ENCODE results near the gene LRRC9. TPM values are rescaled to one million over a fixed set of nuclear protein-coding genes. Genes with fewer than 3 reads are reported as not detected.

Gene LRRC9
- total and polyA plus RNA-seq, 2 experiments from 2014 or later, result 2.2 to 3.1 TPM

DNA sequence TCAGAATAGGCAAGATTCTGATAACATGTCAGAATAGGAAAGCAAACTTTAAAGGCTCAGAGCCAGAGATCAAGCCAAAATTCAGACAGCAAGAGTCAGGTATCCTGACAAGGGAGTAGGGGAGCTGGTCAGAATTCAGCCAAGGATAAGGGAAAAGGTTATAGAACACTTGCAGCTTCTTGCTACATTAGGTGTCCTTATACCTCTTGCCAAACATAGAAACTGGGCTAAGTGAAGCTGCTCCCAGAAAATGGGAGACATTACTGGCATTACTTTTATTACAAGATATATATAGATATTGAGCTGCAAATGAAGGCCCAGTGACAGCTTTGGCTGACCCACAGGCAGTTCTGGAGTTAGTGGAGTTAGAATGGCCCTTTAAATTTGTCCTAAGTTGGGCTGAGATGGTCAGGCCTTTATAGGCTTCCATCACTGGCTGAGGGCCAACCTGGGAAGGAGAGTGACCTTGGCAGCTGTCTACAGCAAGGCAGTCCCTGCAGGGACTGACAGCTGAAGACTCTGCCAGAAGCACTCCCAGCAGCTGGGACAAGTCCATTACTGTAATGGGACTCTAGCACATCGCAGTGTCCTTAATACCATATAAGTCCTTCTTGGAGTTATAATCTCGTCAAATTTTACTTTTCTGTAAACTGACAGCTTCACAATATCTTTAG lies 83.0 kb downstream of the LRRC9 start:
- H3K27ac Mint-ChIP-seq, result no peak overlapping the region
- no peaks in the 10 kb centered on the region for H3K36me3 Mint-ChIP-seq (ENCODE audit: low read depth)
- Histone ChIP-seq H3K27me3 (ENCODE audit: insufficient read depth) (no peaks in the 10 kb centered on the region), H3K79me2 (replicated peaks; ENCODE audit: insufficient read depth) (no peaks in the 10 kb centered on the region), H3K4me3 (no peak overlapping the region), H2AFZ (no peak overlapping the region), H3K4me2 (no peak overlapping the region), H3K4me1 (ENCODE audit: insufficient read depth) (no peaks in the 10 kb centered on the region), H3F3A (replicated peaks; ENCODE audit: low read depth) (no peaks in the 10 kb centered on the region), H3K27ac (ENCODE audit: low read depth) (no peak overlapping the region), H3K9me2 (ENCODE audit: insufficient read depth) (no peaks in the 10 kb centered on the region), H4K20me1 (replicated peaks; ENCODE audit: insufficient read depth) (no peaks in the 10 kb centered on the region), H3K36me3 (ENCODE audit: insufficient read depth) (no peaks in the 10 kb centered on the region)
- H3K4me3 Mint-ChIP-seq, result no peak overlapping the region
- no peak for TF ChIP-seq ZNF331 (CRISPR knock-in tag; IDR thresholded peaks at IDR 0.05; ENCODE audit: low read depth)
- TF ChIP-seq, protein P1, sequence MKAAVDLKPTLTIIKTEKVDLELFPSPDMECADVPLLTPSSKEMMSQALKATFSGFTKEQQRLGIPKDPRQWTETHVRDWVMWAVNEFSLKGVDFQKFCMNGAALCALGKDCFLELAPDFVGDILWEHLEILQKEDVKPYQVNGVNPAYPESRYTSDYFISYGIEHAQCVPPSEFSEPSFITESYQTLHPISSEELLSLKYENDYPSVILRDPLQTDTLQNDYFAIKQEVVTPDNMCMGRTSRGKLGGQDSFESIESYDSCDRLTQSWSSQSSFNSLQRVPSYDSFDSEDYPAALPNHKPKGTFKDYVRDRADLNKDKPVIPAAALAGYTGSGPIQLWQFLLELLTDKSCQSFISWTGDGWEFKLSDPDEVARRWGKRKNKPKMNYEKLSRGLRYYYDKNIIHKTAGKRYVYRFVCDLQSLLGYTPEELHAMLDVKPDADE (IDR thresholded peaks at IDR 0.05), result no peak
- TF ChIP-seq, protein P2, sequence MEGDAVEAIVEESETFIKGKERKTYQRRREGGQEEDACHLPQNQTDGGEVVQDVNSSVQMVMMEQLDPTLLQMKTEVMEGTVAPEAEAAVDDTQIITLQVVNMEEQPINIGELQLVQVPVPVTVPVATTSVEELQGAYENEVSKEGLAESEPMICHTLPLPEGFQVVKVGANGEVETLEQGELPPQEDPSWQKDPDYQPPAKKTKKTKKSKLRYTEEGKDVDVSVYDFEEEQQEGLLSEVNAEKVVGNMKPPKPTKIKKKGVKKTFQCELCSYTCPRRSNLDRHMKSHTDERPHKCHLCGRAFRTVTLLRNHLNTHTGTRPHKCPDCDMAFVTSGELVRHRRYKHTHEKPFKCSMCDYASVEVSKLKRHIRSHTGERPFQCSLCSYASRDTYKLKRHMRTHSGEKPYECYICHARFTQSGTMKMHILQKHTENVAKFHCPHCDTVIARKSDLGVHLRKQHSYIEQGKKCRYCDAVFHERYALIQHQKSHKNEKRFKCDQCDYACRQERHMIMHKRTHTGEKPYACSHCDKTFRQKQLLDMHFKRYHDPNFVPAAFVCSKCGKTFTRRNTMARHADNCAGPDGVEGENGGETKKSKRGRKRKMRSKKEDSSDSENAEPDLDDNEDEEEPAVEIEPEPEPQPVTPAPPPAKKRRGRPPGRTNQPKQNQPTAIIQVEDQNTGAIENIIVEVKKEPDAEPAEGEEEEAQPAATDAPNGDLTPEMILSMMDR (conservative IDR thresholded peaks at IDR 0.05; ENCODE audit: low read depth in 2 of 2), result no peak
- no peak for TF ChIP-seq POLR2AphosphoS5 (IDR thresholded peaks at IDR 0.05; ENCODE audit: low read depth)
- TF ChIP-seq CREB1 (CRISPR knock-in tag; IDR thresholded peaks at IDR 0.05; ENCODE audit: low read depth), result no peak
- no peak for TF ChIP-seq ZNF114 (CRISPR knock-in tag; IDR thresholded peaks at IDR 0.05)
- TF ChIP-seq JUNB (IDR thresholded peaks at IDR 0.05; ENCODE audit: unreplicated experiment), result no peak
- TF ChIP-seq EZH2 (IDR thresholded peaks at IDR 0.05; ENCODE audit: low read depth, unreplicated experiment), result no peak
- no peak for TF ChIP-seq STAT1 (IDR thresholded peaks at IDR 0.05; ENCODE audit: unreplicated experiment)
- TF ChIP-seq, protein P3, sequence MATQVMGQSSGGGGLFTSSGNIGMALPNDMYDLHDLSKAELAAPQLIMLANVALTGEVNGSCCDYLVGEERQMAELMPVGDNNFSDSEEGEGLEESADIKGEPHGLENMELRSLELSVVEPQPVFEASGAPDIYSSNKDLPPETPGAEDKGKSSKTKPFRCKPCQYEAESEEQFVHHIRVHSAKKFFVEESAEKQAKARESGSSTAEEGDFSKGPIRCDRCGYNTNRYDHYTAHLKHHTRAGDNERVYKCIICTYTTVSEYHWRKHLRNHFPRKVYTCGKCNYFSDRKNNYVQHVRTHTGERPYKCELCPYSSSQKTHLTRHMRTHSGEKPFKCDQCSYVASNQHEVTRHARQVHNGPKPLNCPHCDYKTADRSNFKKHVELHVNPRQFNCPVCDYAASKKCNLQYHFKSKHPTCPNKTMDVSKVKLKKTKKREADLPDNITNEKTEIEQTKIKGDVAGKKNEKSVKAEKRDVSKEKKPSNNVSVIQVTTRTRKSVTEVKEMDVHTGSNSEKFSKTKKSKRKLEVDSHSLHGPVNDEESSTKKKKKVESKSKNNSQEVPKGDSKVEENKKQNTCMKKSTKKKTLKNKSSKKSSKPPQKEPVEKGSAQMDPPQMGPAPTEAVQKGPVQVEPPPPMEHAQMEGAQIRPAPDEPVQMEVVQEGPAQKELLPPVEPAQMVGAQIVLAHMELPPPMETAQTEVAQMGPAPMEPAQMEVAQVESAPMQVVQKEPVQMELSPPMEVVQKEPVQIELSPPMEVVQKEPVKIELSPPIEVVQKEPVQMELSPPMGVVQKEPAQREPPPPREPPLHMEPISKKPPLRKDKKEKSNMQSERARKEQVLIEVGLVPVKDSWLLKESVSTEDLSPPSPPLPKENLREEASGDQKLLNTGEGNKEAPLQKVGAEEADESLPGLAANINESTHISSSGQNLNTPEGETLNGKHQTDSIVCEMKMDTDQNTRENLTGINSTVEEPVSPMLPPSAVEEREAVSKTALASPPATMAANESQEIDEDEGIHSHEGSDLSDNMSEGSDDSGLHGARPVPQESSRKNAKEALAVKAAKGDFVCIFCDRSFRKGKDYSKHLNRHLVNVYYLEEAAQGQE (IDR thresholded peaks at IDR 0.05; ENCODE audit: unreplicated experiment), result no peak
- no peak for TF ChIP-seq NANOG (IDR thresholded peaks at IDR 0.05; ENCODE audit: borderline replicate concordance)
- no peak for TF ChIP-seq EZH2phosphoT487 (IDR thresholded peaks at IDR 0.05; ENCODE audit: unreplicated experiment)
- TF ChIP-seq, protein P4, sequence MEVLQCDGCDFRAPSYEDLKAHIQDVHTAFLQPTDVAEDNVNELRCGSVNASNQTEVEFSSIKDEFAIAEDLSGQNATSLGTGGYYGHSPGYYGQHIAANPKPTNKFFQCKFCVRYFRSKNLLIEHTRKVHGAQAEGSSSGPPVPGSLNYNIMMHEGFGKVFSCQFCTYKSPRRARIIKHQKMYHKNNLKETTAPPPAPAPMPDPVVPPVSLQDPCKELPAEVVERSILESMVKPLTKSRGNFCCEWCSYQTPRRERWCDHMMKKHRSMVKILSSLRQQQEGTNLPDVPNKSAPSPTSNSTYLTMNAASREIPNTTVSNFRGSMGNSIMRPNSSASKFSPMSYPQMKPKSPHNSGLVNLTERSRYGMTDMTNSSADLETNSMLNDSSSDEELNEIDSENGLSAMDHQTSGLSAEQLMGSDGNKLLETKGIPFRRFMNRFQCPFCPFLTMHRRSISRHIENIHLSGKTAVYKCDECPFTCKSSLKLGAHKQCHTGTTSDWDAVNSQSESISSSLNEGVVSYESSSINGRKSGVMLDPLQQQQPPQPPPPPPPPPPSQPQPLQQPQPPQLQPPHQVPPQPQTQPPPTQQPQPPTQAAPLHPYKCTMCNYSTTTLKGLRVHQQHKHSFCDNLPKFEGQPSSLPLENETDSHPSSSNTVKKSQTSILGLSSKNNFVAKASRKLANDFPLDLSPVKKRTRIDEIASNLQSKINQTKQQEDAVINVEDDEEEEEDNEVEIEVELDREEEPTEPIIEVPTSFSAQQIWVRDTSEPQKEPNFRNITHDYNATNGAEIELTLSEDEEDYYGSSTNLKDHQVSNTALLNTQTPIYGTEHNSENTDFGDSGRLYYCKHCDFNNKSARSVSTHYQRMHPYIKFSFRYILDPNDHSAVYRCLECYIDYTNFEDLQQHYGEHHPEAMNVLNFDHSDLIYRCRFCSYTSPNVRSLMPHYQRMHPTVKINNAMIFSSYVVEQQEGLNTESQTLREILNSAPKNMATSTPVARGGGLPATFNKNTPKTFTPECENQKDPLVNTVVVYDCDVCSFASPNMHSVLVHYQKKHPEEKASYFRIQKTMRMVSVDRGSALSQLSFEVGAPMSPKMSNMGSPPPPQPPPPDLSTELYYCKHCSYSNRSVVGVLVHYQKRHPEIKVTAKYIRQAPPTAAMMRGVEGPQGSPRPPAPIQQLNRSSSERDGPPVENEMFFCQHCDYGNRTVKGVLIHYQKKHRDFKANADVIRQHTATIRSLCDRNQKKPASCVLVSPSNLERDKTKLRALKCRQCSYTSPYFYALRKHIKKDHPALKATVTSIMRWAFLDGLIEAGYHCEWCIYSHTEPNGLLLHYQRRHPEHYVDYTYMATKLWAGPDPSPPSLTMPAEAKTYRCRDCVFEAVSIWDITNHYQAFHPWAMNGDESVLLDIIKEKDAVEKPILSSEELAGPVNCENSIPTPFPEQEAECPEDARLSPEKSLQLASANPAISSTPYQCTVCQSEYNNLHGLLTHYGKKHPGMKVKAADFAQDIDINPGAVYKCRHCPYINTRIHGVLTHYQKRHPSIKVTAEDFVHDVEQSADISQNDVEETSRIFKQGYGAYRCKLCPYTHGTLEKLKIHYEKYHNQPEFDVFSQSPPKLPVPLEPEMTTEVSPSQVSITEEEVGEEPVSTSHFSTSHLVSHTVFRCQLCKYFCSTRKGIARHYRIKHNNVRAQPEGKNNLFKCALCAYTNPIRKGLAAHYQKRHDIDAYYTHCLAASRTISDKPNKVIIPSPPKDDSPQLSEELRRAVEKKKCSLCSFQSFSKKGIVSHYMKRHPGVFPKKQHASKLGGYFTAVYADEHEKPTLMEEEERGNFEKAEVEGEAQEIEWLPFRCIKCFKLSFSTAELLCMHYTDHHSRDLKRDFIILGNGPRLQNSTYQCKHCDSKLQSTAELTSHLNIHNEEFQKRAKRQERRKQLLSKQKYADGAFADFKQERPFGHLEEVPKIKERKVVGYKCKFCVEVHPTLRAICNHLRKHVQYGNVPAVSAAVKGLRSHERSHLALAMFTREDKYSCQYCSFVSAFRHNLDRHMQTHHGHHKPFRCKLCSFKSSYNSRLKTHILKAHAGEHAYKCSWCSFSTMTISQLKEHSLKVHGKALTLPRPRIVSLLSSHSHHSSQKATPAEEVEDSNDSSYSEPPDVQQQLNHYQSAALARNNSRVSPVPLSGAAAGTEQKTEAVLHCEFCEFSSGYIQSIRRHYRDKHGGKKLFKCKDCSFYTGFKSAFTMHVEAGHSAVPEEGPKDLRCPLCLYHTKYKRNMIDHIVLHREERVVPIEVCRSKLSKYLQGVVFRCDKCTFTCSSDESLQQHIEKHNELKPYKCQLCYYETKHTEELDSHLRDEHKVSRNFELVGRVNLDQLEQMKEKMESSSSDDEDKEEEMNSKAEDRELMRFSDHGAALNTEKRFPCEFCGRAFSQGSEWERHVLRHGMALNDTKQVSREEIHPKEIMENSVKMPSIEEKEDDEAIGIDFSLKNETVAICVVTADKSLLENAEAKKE (CRISPR knock-in tag; IDR thresholded peaks at IDR 0.05), result no peak
- H3K4me1 Mint-ChIP-seq, result no peaks in the 10 kb centered on the region
- ATAC-seq (no peak), DNase-seq (ENCODE audit: low spot score) (no peak)
- H3K27me3 Mint-ChIP-seq (ENCODE audit: insufficient read depth, low read depth, poor library complexity), result no peaks in the 10 kb centered on the region
- H3K9me3 Mint-ChIP-seq, result no peaks in the 10 kb centered on the region
